SK-MEL-5 (cell line): ENCODE results near the gene SLC26A3. TPM values are rescaled to one million over a fixed set of nuclear protein-coding genes. Genes with fewer than 3 reads are reported as not detected.
"Not testable (repeated sequence)": the region's sequence is repeated elsewhere in the genome, so short reads cannot be mapped to it uniquely, and the experiment has no call there.

ENCODE experiments used
- DNase-seq: peaks from one replicate; pipeline ENCODE4 v3.0.0-alpha.2; 2016; ENCODE audit warnings: low read depth, low spot score
- in situ Hi-C: cut with HindIII; loops from 2 replicates; pipeline ENCODE4 v1.10.0; 2016; ENCODE audit warnings: low sequenced_read_pairs, high pct_unique_total_duplicates, low pct_unique_long_range_greater_than_20kb
- polyA plus RNA-seq, 2 experiments: library from polyadenylated mRNA; depleted of rRNA; stranded (reverse); fragments of >200 nt; gene quantifications; 2 replicates each; pipeline ENCODE4 v1.2.3, GENCODE V29; 2015
- total RNA-seq: library from RNA; depleted of rRNA; stranded (reverse); fragments of >200 nt; shearing (Covaris generic); gene quantifications from 2 replicates; pipeline ENCODE4 v1.2.3, GENCODE V29; 2014; rRNA removed

SLC26A3 gene
- not detected in 2 replicates for total RNA-seq
- not detected in 2 replicates for polyA plus RNA-seq (2015; cell fraction: cytosol; rRNA removed)
- polyA plus RNA-seq (2015; cell fraction: nucleus; rRNA removed), result not detected in 2 replicates

GRCh38 chr7:107803009-107803610, at the start of gene SLC26A3:
Gene SLC26A3 (minus strand): TSS chr7:107803223. CDS start chr7:107794509, 8,714 bp downstream.
- no peak for DNase-seq
- in situ Hi-C loops, result no loop called here

GRCh38 chr7:107850643-107851042, 47.6 kb upstream of the SLC26A3 start:
- in situ Hi-C loops, result no loop called here
- DNase-seq, result no peak

DNA sequence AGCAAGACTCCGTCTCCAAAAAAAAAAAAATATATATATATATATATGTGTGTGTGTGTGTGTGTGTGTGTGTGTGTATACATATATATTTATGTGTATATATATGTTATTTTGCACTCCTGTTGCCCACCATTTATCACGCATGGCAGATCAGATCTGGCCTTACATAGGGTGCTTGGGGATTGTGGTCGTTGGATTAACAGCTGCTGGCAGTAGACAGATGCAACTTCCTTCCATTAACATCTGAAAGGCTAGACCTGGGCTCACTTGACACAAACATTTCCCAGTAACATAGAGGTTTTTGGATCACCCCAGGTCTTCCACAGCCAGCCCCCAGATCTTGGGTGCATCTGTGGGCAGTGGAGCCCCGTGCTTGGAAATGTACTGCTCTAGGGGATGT, 47.2 kb upstream of the SLC26A3 start:
- DNase-seq, result no peak
- in situ Hi-C loops, result no loop called here

GRCh38 chr7:107848211-107848610, 45.2 kb upstream of the SLC26A3 start:
- in situ Hi-C loops, DNase-seq: not testable (repeated sequence)

DNA sequence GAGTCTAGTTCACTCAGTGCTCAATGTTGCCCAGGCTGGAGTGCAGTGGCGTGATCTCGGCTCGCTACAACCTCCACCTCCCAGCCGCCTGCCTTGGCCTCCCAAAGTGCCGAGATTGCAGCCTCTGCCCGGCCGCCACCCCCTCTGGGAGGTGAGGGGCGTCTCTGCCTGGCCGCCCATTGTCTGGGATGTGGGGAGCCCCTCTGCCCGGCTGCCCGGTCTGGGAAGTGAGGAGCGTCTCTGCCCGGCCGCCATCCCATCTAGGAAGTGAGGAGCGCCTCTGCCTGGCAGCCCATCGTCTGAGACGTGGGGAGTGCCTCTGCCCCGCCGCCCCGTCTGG, 44.8 kb upstream of the SLC26A3 start:
- in situ Hi-C loops, DNase-seq: not testable (repeated sequence)

DNA sequence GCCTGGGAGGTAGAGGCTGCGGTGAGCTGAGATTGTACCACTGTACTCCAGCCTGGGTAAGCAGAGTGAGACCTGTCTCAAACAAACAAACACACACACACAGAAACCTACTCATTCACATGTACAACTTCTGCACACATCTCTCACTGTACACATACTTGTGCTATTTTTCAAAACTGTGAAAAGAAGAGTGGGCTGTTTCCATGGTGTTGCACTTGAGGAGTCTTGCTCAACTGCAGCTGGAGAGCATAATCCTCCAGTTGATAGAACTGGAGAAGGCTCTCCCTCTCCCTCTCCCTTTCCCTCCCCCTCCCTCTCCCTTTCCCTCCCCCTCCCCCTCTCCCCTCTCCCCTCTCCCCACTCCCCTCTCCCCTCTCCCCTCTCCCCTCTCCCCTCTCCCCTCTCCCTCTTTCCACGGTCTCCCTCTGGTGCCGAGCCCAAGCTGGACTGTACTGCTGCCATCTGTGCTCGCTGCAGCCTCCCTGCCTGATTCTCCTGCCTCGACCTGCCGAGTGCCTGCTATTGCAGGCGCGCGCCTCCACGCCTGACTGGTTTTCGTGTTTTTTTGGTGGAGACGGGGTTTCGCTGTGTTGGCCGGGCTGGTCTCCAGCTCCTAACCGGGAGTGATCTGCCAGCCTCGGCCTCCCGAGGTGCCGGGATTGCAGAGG, 44.3 kb upstream of the SLC26A3 start:
- in situ Hi-C loops, result no loop called here
- no peak for DNase-seq

DNA sequence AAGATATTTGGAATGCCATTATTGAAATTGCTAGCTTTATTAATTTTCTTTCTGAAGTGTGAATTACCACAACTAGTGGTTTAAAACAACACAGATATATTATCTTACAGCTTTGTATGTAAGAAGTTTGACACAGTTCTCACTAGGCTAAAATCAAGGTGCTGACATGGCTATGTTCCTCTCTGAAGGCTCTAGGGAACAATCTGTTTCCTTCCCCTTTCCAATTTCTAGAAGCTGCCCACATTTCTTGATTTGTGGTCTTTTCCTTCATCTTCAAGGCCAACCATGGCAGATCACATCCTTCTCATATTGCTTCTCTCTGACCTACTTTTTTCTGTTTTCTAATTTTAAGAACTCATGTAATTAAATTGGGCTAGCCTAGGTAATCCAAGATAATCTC, 43.3 kb upstream of the SLC26A3 start:
- no peak for DNase-seq
- in situ Hi-C loops, result no loop called here

DNA sequence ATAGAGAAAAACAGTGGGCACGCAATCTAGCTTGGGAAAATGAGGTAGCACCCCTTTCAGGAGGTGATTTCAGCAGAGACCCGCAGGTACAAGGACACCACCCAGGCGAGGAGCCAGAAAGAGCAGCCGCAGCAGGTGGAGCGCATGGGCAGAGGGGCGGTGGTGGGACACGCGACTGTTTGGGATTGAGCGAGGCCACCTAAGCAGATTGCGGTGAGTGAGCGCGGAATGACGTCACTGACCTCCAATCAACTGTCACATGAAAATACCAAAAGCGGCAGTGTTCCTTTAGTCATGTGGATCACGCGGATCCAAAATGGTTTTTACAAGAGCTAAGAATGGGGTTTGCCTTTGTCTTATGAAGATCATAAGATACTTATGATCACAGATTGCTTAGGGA, 40.2 kb upstream of the SLC26A3 start:
- in situ Hi-C loops, result no loop called here
- DNase-seq, result peak; percentile 99

DNA sequence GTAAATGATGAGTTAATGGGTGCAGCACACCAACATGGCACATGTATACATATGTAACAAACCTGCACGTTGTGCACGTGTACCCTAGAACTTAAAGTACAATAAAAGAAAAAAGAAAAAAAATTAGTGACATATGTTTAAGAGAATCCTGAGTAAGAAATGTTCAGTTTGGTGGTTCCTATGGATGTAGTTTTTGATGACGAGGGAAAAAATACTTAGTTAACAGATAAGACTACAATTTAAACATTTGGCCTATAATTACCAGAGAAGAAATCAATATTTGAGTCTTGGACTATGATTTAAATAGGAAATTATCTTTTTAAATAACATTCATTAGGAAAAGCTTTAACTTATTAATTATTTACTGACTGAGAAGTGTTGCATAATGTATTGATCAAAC, 39.2 kb upstream of the SLC26A3 start:
- no peak for DNase-seq
- in situ Hi-C loops, result no loop called here

DNA sequence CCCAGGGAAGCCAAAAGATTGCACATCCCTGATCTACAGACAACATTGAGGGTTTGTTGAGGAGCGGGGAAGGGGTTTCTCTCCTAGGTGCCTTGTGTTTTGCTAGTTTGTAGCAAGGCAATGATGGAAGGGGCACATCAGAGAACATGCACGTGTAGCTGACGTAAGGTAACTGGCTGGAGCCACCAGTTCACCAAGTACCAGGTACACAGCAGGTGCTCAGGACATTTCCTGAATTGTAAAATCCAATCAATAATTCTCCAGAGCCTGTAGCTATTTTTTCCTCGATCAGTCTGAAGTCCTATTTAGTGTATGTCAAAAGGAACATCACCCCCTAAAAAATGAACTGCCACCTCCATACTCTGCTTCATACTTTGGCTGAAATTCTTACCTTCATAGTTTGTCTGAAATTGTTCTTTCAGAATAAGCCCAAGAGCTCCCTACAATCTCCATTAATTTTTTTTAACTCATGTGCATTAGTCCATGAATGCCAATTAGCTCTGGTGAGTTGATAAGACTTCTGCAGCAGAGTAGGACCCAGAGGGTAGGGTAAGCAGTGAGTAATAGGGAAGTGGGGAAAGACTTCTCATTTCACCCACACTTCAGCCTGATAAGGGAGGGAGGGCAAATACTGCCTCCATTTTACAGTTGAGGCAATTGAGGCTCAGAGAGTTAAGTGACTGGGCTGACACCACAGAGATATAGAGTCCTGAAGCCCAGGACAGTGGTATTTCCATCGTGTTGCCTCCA, 36.0 kb upstream of the SLC26A3 start:
- in situ Hi-C loops, result no loop called here
- no peak for DNase-seq

- in situ Hi-C loops, result no loop called here
- no peak for DNase-seq
Measured at GRCh38 chr7:107838024-107838601, 35.1 kb upstream of the SLC26A3 start.

DNA sequence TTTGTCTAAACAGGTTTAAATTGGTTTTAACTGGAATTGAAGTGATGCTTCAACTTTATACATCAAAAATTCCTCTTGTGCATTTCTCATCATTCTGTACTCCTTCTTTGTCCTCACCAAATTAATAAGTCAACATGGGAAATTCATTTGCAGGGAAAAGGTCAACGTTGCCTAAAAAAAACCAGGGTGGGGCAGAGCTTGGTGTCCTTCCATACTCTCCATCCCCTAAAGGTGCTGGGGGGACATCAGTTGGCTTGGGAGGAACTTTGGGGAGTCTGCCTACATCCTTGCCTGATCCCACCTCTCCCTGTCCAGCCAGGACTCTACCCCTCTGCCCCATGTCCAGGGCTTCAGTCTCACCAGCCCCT, 34.1 kb upstream of the SLC26A3 start:
- in situ Hi-C loops, result no loop called here
- no peak for DNase-seq

DNA sequence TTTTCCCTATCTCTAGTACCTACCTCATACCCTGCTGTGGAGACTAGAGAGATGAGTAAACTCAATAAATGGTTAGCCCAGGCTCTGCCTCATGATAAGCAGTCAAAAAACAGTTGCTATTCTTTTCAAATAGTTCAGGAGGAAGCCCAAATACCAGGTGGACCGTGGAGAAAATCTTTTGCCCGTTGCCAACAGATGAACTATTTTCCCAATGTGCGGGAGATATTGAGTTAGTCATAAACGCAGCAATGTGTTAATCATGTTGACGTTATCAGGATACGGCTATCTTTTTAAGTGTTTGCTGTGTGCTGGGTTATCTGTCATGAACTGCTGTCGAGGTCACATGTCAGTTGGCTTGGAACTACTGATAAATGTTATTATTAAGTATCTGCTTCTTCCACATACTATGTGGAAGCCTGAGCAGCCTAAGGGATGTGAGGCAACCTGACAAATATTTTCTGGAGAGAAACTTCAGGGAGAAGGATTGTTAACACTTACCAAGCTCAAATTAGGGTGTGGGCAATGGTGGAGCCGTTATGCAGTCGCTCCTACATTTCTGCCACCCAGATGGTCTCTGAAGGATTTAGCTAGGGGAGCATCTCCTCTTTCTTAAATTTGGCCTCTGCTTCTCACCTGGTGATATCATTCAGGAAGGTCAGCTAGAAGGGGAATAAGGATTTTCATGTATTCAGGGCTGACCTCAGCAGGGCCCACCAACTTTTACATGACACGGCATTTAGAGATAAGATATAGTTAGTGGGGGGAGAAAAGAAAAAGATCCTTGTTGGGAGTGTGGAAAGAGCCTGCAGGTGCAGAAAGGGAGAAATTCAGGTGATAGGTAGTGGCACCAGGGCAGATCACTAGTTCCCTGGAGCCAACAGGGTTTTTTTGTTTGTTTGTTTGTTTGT, 33.5 kb upstream of the SLC26A3 start:
- in situ Hi-C loops, result no loop called here
- DNase-seq, result no peak

DNA sequence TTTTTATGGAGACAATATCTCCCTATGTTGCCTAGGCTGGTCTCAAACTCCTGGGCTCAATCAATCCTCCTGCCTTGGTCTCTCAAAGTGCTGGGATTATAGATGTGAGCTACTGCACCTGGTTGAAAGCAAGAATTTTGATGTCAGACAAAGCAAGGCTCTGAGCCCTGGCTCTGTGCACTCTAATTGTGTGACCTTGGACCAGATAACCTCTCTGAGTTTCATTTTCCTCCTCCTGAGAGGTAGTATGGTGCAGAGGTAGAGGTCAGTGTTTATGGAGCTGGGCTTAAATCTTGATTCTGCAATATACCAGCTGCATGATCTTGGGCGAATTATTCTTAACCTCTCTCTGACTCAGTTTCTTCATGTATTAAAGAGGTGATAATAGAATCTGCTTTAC, 31.4 kb upstream of the SLC26A3 start:
- in situ Hi-C loops, result no loop called here
- no peak for DNase-seq

DNA sequence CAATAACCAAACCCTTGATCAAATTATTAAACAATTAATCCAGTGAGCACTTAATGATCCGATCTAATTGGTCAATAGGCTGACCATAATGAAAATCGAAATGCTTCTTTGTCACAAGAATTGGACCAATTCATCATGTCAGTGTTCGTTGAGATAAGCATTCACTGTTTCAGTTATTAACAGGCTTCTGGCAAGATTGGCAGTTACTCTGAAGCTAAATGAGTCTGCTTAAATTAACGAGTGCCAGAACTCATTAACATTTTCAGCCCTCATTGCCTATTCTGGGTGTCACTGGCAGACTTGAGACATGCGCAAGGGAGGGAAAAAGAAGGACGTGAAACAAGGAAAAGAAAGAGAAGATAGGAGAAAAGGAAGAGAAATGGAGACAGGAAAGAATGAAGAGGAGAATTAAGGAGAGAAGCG, 30.7 kb upstream of the SLC26A3 start:
- no peak for DNase-seq
- in situ Hi-C loops, result no loop called here

GRCh38 chr7:107830420-107830819, 27.4 kb upstream of the SLC26A3 start:
- no peak for DNase-seq

DNA sequence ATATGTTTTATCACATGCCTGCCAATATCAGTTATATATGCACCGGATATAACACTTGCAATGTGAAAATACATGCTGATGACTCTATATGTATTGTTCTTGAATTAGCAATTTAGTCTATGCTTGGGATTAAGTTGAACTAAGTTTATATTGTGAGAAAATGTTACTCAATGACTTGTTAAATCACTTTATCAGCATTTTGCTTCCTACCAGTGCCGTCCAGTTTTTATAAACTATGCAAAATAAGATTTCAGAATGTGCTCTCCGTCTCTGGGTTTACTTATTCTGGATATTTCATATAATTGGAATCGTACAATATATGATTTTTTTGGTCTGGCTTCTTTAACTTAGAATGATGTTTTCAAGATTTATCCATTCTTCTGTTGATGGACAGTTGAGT, 25.5 kb upstream of the SLC26A3 start:
- in situ Hi-C loops, result no loop called here
- DNase-seq, result no peak

More at GRCh38 chr7:107830420-107830819, 27.4 kb upstream of the SLC26A3 start:
- in situ Hi-C loops, result no loop called here
